ENCODE results near the gene BANK1.

BANK1 gene

GRCh38 chr4:101961144-101961543, 170.6 kb downstream of the BANK1 start:
- no peak for DNase-seq (ENCODE audit: low spot score)
- Histone ChIP-seq H3K27ac (no peak overlapping the region), H3K4me3 (no peak overlapping the region)
- TF ChIP-seq CTCF (IDR thresholded peaks at IDR 0.05): no peak

GRCh38 chr4:101967697-101968346, 177.3 kb downstream of the BANK1 start:
- H3K27ac ChIP-seq: no peak overlapping the region
- no peak for TF ChIP-seq CTCF (IDR thresholded peaks at IDR 0.05)
- no peak for DNase-seq (ENCODE audit: low spot score)
- H3K4me3 ChIP-seq: no peak overlapping the region

GRCh38 chr4:101968364-101968763, 177.8 kb downstream of the BANK1 start:
- Histone ChIP-seq H3K4me3 (no peak overlapping the region), H3K27ac (no peak overlapping the region)
- DNase-seq (ENCODE audit: low spot score): no peak
- TF ChIP-seq CTCF (IDR thresholded peaks at IDR 0.05): no peak

GRCh38 chr4:101969965-101970364, 179.4 kb downstream of the BANK1 start:
- TF ChIP-seq CTCF (IDR thresholded peaks at IDR 0.05): no peak
- DNase-seq (ENCODE audit: low spot score): no peak
- H3K4me3 ChIP-seq: no peak overlapping the region
- no peak overlapping the region for H3K27ac ChIP-seq

GRCh38 chr4:101970547-101971155, 180.1 kb downstream of the BANK1 start:
- Histone ChIP-seq H3K27ac (no peak overlapping the region), H3K4me3 (no peak overlapping the region)
- DNase-seq (ENCODE audit: low spot score): no peak
- TF ChIP-seq CTCF (IDR thresholded peaks at IDR 0.05): no peak

GRCh38 chr4:101972791-101973190, 182.3 kb downstream of the BANK1 start:
- no peak overlapping the region for H3K27ac ChIP-seq
- H3K4me3 ChIP-seq: no peak overlapping the region
- no peak for TF ChIP-seq CTCF (IDR thresholded peaks at IDR 0.05)
- no peak for DNase-seq (ENCODE audit: low spot score)

- TF ChIP-seq CTCF (IDR thresholded peaks at IDR 0.05): no peak
- no peak overlapping the region for H3K27ac ChIP-seq
- no peak for DNase-seq (ENCODE audit: low spot score)
- H3K4me3 ChIP-seq: no peak overlapping the region
Measured at GRCh38 chr4:101973361-101973760, 182.8 kb downstream of the BANK1 start.

Data from coronary artery (tissue), 2 donors.